ENCODE data around the gene SSRP1. TPM values are rescaled to one million over a fixed set of nuclear protein-coding genes. Genes with fewer than 3 reads are reported as not detected.

Gene SSRP1
- total RNA-seq, 1 donor from 2014 or later: 61.8 TPM

DNA sequence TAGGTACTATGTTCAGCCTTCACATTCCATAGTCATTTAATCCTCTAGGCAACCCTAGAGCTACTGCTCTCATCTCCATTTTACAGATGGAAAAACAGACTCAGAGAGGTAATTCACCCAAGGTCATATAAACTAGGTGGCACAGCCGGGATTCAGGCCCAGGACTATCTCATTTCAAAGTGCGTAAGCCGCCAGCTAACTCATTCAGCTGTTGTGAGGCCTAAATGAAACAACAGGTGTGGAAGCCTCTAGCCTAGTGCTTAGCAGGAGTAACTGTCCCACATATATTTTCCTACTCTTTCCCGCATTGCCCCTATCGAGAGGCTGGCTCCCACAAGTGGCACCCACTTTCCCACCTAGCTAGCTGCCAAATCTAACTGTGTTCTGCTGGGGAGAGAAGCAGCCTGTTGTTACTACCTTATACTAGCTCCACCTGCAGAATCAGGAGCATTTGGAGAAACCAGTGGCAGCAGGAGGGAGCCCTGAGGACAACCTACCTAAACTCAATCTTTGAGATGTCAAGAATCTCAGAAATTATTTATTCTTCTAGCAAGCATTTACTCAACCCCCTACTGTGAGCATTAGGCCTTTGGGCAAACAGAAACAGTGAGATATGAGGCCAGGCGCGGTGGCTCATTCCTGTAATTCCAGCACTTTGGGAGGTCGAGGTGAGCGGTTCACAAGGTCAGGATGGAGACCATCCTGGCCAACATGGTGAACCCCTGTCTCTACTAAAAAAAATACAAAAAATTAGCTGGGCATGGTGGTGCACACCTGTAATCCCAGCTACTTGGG lies 24.4 kb upstream of the SSRP1 start:
- no peak for DNase-seq (ENCODE audit: low spot score)

DNA sequence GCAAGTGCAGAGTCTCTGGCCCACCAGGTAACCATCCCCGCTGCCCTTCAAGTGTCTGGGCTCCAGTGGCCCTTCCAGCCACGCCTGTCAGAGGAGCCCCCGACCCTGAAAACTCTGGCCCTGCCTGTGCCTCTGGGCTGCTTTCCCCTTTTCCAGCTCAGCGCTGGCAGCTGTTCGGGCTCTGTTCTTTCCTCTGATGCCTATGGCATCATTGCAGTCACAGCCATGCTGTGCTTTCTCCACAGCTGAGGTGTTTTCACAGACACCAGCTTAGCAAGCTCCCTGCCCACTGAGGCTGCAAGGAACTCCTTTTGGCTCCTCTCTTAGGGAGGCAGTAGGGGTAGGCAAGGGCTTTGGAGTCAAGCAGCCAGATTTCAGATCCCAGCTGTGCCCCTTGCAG lies 23.7 kb upstream of the SSRP1 start:
- DNase-seq (ENCODE audit: low spot score): no peak

DNA sequence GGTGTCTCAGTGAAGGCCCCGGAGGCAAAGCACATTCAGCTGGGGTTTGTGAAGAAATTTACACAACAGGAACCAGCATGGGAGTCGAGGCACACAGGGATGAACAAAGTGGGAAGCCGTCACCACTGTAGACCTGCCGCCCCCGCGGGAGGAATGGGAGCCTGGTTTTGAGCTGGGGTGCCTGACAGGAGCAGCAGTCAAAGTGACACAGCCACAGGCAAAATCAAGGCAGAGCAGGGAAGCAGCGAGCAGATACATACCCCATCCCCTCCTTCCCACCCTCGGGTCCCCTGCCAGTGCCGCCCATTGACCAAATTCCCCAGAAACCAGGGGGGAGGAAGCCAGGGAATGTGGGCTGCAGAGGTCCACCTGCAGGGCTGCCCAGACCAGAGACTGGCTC lies 23.3 kb upstream of the SSRP1 start:
- no peak for DNase-seq (ENCODE audit: low spot score)

DNA sequence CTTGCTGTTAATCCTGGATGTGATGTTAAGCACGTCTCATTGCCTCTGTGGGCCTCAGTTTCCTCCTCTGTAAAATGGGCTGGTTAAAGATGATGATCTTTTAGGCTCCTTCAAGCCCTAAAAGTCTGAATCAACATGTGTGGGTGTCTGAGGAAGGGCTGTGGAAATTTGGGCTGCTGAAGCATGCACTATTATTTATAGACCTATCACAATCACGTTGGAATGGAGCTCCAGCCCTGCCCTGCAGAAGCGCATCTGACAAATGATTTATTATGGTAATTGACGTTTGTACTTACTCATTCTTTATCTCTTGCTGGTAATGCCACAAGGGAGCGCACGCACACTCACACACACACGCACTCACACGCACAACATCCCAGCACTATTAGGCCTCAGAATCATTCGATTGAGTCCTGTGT lies 22.9 kb upstream of the SSRP1 start:
- DNase-seq (ENCODE audit: low spot score): no peak

DNA sequence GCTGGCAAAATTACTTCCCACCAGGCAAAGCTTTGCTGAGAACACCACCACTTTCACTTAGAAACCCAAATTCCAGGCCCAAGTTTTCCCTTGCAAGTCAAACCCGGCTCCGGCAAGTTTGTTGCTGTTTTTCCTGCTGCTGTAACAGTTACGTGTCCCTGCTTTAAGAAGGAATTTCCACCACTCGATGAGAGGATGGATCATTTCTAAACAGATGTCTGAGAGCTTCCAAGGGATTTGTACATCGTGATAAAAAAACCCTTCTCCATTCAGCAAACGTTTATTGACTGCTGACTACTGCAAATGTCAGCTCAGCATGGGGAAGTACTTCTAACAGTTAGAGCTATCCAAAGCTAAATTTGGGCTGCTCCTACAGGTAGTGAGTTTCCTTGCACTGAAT lies 22.2 kb upstream of the SSRP1 start:
- DNase-seq (ENCODE audit: low spot score): no peak

DNA sequence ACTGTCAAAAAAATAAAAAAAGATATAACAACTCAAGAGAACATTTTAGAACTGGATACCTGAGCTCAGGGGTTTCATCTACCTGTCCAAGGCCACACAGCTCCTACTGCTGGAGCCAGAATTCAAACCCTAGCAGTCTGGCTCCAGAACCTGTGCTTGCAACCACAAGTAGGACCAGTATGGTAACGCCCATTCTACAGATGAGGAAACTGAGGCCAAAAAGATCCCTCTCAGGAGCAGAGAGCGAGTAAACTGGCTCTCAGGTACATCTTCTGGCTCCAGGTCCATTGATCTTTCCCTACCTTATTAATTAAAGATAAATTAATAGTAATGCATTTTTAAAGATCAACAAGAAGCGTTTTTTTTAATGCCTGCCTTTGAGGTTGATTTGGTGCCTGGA lies 21.6 kb upstream of the SSRP1 start:
- no peak for DNase-seq (ENCODE audit: low spot score)

DNA sequence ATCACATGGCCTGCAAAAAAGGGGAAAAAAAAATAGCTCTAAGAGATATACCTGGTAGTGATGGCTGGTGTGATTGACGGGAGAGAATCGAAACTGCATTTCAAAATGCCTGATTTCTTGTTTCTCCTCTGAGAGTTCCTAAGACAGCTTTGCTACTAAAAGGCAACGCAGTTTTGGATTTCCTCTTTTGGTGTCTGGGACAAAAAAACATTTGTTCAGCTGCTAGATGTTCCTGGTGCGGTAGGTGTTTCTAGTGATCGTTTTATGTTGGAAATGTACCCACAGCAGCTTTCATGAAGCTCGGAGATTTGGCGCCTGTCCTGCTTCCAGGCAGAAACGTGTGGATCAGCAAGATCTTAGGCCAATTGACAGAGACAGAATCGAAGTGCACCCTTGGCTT lies 20.6 kb upstream of the SSRP1 start:
- DNase-seq (ENCODE audit: low spot score): no peak

DNA sequence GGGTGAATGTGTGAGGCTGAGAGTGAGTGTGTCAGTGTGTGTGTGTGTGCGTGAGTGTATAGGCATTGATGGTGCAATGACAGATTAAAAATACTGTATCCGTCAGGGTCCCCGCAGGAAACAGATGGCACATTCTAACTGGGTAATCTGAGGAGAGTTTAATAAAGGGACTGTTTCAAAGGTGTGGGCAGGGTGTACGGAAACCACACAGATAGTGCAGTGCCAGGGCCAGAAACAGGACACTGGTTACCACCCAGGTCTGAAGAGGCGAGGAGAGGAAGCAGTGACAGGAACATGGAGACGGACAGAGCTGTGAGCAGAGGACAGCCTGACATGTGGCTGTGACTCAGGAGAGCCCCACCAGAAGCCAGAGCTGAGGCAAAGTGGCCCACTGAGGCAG lies 19.0 kb upstream of the SSRP1 start:
- DNase-seq (ENCODE audit: low spot score): no peak

DNA sequence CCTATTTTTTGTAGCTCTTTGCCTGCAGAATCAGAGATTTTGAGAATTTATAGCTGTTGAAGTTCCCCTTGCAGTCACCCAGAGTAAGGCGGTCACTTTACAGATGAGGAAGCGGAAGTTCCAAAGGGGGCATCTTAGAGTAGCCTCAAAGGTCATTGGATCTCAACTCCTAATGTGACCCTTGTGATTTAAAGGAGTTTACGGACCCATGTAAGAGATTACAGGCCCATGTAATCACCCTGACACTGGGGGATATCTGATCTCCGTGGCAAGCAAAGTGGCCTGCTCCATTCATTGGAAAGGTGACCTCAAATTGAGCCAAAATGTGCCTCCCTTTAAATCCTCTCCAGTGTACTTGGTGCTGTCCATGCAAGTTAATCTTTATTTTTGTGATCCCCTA lies 18.2 kb upstream of the SSRP1 start:
- no peak for DNase-seq (ENCODE audit: low spot score)

DNA sequence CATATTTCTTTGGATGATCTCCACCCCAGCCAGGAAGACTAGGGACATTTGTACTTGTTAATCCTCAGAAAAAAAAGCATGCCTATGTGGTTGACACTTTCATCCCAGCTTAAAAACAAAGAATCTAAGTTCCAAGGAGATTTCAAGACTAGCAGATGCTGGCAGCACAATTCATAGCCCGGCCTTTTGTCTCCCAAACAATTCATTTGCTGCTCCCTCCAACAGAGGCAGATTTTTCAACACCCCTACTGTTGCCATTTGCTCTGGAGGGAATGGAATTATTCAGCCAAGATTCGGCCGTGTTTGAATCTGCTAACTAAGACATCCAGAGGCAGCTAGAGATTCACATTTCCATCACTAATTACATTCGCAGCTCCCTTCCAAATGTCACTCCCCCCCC lies 17.8 kb upstream of the SSRP1 start:
- no peak for DNase-seq (ENCODE audit: low spot score)

DNA sequence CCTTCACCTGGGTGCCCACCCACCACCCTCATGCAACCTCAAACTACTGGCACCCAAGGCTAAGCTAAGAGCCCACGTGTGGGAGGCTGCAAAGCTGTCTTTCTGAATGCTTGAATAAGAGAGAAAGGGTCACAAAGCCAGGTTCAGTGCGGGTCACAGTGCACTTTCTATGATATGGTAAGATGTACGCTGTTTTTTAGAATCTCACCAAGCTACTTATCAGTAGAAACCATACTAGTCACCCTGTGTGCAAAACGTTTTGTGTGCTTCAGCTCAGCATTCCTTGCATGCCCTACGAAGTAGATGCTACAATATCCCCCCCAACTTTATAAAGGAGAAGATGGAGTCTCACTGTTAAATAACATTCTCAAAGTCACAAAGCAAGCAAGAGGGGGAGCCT lies 17.3 kb upstream of the SSRP1 start:
- DNase-seq (ENCODE audit: low spot score): no peak

DNA sequence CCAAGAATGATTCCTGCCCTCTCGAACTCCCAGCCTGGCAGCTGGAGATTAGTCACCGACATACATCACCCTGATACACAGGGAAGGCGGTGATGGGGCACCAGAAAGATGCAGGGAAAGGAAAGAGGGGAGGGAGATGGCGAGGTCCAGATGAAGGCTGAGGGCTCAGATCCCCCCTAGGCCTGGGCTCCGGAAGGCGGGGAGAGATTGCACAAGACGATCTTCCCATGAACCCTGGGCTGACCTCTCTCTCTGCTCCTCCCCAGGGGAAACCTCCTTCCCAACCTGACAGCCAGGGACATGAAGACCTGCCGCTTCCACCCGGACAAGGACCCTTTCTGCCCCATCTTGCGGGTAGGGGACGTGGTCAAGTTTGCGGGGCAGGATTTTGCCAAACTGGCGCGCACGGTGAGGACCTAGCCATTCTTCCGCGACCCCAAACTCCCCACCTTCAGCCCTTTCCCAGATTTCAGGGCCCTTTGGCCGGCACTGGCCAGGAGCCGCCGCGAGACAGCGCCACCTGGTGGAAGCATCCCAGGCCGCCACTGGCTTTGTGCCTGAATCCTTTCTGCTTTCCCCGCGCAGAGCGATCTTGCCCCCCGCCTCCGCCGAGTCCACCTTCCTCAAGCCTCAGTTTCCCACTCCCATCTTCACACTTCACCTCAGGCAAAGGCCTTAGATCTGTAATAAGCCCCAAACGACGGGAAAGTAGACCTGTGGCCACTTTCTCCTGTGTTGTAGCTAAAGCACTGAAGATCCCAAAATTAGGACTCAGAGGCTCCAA lies 14.0 kb upstream of the SSRP1 start:
- DNase-seq (ENCODE audit: low spot score): peak; percentile 60

DNA sequence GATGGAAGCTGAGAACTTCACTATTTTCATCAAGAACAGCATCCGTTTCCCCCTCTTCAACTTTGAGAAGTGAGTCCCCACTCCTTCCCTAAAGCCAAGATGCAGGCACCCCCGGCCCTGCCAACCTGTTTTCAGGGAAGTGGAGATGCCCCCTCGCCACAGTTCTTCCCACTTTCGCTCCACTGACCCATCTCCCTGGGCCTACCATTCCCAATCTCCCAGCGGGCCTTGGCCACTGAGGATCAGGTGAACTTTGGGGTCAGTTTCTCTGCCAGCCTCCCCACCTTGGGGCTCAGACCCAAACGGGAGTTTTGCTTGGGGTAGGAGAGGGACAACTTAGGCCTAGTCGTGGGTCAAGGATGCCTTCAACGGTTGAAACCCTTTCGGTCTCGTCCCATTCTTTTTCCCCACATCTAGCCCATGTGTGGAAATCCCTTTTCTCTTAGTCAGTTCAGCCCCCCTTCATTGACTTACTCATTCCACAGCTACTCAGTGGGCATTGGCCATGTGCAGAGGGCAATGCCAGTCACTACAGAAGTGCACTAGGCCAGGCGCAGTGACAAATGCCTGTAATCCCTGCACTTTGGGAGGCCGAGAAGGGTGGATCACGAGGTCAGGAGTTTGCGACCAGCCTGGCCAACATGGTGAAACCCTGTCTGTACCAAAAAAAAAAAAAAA lies 13.1 kb upstream of the SSRP1 start:
- DNase-seq (ENCODE audit: low spot score): no peak

DNA sequence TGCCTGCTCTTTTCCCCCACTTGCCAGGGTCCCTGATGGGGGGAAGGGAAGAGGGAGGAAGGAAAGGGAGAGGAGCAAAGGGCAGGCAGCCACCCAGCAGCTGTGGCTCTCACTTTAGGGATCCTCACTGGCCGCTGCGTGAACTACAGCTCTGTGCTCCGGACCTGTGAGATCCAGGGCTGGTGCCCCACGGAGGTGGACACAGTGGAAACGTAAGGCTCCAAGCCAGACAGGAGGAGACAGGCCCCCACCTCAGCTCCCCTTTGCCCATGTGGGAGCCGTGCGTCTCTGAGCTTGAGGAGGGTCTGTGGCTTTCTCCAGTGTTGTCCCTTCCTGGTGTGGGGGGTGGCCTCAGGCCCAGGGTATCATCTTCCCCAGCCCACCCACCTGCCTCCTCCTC lies 12.4 kb upstream of the SSRP1 start:
- DNase-seq (ENCODE audit: low spot score): no peak

DNA sequence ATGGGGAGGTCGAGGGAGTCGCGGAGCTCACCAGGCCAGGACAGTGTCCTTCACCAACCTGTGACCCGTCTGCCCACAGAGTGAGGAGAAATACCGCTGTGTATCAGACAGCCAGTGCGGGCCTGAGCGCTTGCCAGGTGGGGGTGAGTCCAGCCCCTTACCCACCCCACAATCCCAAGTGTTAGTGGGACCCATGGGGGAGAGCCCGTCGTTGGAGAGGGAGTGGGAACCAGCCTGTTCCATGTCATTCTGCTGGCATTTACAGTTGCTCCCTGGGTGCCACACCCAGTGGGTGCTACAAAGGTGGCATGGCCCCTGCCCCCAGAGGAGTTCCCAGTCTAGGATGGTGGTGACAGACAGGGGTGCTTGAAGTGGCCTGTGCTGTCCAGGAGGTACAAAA lies 11.6 kb upstream of the SSRP1 start:
- no peak for DNase-seq (ENCODE audit: low spot score)

DNA sequence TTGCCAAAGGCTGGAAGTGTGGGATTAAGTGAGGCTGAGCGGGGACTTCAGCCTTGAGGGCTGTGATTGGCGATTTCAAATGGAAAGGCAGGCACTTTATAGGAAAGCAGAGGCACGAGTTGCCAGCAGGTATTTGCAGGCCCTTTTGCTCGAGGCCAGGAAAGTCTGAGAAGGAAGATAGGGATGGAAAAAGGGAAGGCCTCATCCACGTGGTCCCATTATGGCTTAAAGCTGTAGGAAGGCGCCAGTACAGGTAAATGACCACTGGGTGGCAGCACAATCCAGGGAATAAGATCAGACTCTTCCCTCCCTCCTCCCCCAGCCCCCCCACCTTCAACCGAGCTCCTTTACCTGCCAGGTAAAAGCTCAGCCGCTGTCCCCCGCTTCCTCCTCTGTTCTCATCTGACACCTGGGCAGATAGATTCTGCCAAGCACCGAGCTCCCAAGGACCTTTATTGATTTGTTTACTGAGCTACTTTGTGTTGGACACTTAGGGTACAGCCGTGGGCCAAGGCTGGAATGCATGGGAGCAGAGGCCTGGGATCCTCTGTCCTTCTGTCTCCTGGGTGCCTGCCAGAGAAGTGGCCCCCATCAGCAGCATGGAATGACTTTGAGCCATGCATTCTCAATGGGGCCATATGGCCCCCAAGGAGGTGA lies 10.0 kb upstream of the SSRP1 start:
- peak; percentile 89 for DNase-seq (ENCODE audit: low spot score)

DNA sequence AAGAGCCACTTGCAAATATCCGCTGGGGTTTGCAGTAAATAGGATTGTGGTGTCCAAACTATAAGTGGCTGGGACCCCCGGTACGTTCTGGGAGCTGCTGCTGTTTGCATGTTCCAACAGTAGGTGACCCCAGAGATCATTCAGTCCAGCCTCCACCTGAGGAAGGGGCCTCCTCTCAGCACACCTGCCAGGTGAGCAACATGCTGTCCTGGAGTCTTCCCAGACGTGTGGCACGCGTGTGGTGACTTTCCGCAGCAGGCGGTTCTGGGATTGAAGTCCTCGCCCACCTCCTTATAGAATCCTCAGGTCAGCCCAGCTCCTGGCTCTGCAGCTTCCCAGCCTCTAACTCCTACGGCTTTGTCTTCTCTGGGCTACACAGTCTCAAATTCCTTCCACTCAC lies 9.1 kb upstream of the SSRP1 start:
- DNase-seq (ENCODE audit: low spot score): no peak

DNA sequence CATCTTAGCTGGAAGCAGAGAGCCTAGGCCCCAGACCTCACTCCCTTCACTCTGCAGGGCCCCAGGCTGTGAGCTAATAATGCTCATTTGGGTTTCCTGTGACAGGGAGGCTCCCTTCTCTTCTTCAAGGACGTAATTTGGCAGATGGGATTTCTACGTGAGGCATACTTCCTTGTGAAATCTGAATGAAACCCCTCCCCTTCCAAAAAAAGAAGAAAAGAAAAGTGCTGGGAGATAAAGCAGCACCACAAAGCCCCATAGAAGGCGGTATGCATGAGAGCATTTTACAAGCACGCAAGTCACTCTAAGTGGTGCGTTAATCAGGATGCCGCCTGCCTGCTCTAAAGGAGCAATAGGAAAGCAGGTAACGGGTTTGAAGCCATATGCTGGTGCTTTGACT lies 8.1 kb upstream of the SSRP1 start:
- DNase-seq (ENCODE audit: low spot score): no peak

DNA sequence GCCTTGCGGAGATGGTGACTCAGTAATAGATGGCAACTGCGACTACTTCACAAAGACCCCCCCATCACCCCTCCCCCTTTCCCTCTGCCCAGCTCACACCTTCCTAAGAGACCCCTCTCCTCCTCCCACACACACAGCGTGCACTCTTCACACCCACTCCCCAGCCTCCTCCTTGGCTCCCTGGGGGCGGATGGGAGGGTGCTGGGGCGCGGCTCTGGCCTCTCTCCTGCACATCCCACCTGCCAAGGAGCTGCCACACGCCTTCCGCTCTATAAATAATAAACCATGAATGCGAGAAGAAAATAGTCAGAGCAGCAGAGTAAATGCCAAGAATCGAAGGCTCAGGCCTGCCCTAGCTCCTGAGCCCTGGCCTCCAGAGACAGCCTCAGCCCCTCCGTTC lies 7.0 kb upstream of the SSRP1 start:
- DNase-seq (ENCODE audit: low spot score): no peak

DNA sequence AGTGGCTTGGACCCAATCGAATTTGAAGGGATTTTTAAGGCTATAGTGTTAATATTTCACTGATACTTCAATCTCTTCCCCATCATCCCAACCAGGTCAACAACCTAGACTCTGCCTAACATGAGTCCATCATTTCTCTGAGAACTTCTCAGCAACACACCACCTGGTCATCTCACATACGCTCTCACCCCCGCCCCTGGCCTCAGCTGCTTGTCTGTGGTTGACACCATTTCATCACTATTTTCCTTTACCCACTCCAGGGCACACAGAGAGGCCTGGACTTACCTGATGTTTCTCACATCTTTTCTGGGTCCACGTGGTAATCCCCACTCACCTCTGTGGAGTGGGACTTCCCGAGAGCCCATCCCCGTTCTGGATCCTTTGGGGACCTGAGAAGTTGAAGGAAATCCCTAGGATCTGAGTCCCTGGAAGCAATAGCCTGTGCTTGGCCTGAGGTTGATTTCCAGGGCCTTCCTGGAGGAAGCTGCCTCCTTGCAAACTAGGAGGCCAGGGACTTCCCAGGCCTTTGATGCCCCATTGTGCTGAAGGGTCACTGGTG lies 5.6 kb upstream of the SSRP1 start:
- no peak for DNase-seq (ENCODE audit: low spot score)

DNA sequence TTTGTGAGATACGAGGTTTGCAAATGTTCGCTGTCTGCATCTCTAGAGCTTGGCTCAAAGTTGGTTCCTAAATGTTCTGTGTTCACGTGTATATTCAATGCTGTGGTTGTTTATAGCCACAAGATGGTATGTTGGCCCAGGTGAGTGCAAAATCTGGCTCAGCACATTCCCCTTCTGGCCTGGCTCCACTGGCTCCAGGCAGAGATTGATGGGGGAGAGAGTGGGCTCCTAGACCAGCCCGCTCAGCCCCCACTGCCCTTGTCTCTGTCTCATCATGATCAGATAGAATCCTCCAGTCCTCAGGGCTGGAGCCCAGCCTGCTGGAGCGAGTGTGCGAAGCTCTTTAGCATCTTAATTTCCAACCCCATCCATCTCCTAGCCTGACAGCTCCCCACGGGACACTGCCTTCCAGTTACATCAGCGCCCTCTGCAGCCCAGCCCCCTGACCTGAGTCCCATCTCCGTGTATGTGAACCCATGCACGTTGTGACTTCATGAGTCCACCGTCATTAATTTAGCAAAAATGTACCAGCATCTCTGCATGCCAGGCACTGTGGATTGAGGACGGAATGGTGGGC lies 4.4 kb upstream of the SSRP1 start:
- DNase-seq (ENCODE audit: low spot score): no peak

DNA sequence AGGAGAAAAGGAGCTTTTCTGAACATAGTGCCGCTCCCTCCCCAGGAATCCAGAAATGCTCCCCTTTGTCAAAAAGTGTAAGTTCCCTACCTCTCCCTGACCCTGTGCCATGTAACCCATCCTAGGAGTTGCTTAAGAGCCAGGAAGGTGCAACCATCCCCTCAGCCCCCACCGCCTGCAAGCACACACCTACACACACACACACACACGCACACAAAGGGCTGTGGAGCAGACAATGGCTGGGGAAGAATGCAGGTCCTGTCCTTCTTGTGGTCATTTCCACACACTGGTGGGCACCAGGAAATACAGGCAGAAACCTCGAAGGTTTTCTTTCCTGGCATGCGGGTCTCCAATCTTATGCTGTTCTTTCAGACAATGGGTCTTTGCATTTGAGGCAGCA lies 3.6 kb upstream of the SSRP1 start:
- DNase-seq (ENCODE audit: low spot score): no peak
